K562 (cell line): ENCODE results near the gene CAPZA1. TPM values are rescaled to one million over a fixed set of nuclear protein-coding genes. Genes with fewer than 3 reads are reported as not detected.

Experiments
- ARID2 ChIP-seq: fragments of 450-650 bp; IDR thresholded peaks from 2 replicates; pipeline ENCODE4 v1.6.1; 2017; ENCODE audit warnings: antibody characterized with exemption, mild to moderate bottlenecking
- FOXP1 ChIP-seq: sonication (generic); formaldehyde crosslinking; IDR thresholded peaks from 2 replicates; pipeline ENCODE4 v1.8.0; 2022; ENCODE audit warnings: mild to moderate bottlenecking, missing genetic modification reagents
- ILF3 ChIP-seq: fragments of 450-650 bp; IDR thresholded peaks from 2 replicates; pipeline ENCODE4 v1.6.1; 2018; ENCODE audit warnings: antibody characterized with exemption, mild to moderate bottlenecking, moderate library complexity, borderline replicate concordance
- JUN ChIP-seq, 2 experiments: sonication (generic) in 1 of 2; formaldehyde crosslinking in 1 of 2; IDR thresholded peaks; 2 replicates each; pipeline versions ENCODE4 v1.6.1 to v1.8.0; 2012 to 2022; ENCODE audit warnings: borderline replicate concordance in 2 of 2, mild to moderate bottlenecking in 2 of 2, improper control_type of control experiment in 1 of 2, low read depth in 1 of 2, low read length in 1 of 2, missing genetic modification reagents in 1 of 2
- KDM5B ChIP-seq: fragments of 200-600 bp; sonication (generic); IDR thresholded peaks from 2 replicates; pipeline ENCODE4 v1.6.1; 2012; ENCODE audit warnings: low read depth, mild to moderate bottlenecking, moderate library complexity, low read length, control low read depth, inconsistent platforms; ENCODE audit not compliant: insufficient replicate concordance
- NFXL1 ChIP-seq: fragments of 450-650 bp; formaldehyde crosslinking; IDR thresholded peaks from 2 replicates; pipeline ENCODE4 v1.4.0; 2021; ENCODE audit warnings: mild to moderate bottlenecking
- NONO ChIP-seq, 2 experiments: fragments of 200-400 bp in 1 of 2; fragments of 450-650 bp in 1 of 2; formaldehyde crosslinking in 1 of 2; IDR thresholded peaks; 2 replicates each; pipeline ENCODE4 v1.6.1; 2017; ENCODE audit warnings: low read depth in 2 of 2, mild to moderate bottlenecking in 2 of 2, moderate library complexity in 2 of 2, low read length in 1 of 2
- NR2C2 ChIP-seq, 2 experiments: fragments of 200-800 bp in 1 of 2; sonication (Bioruptor generic) in 1 of 2; sonication (generic) in 1 of 2; formaldehyde crosslinking in 1 of 2; IDR thresholded peaks; 2 replicates each; pipeline versions ENCODE4 v1.6.1 to v1.8.0; 2016 to 2022; ENCODE audit warnings: mild to moderate bottlenecking in 1 of 2, missing compliant biosample characterization in 1 of 2, missing genetic modification characterization in 1 of 2, missing genetic modification reagents in 1 of 2
- OTX1 ChIP-seq: fragments of 450-650 bp; formaldehyde crosslinking; IDR thresholded peaks from 2 replicates; pipeline ENCODE4 v1.4.0; 2022; ENCODE audit warnings: mild to moderate bottlenecking
- PCBP1 ChIP-seq: fragments of 200-400 bp; formaldehyde crosslinking; IDR thresholded peaks from 2 replicates; pipeline ENCODE4 v1.6.1; 2018; ENCODE audit warnings: mild to moderate bottlenecking, low read depth, low read length; ENCODE audit not compliant: poor library complexity, severe bottlenecking
- RBM34 ChIP-seq: fragments of 200-400 bp; formaldehyde crosslinking; IDR thresholded peaks from 2 replicates; pipeline ENCODE4 v1.6.1; 2018; ENCODE audit warnings: low read length, borderline replicate concordance; ENCODE audit not compliant: insufficient read depth
- ZNF444 ChIP-seq: fragments of 250-450 bp; sonication (Bioruptor Pico); IDR thresholded peaks from 2 replicates; pipeline ENCODE4 v1.4.0; 2020; ENCODE audit warnings: mild to moderate bottlenecking, moderate library complexity
- polyA plus RNA-seq, 8 experiments: library from polyadenylated mRNA; depleted of rRNA in 4 of 8; stranded (reverse) in 5 of 8; unstranded in 3 of 8; fragments of >200 nt; fragmentation: Nextera tagmentation in 2 of 8; fragmentation: Illumina TruSeq in 1 of 8; extraction: Ambion mirVana in 2 of 8; extraction: Trizol in 1 of 8; gene quantifications; 2 replicates each; pipeline versions ENCODE4 v1.2.1 to v1.2.3, GENCODE V29; 2011 to 2014; ENCODE audit warnings: inconsistent platforms in 1 of 8, missing spikeins in 1 of 8
- total RNA-seq, 7 experiments: library from RNA; depleted of rRNA in 6 of 7; stranded (reverse); fragments of >200 nt in 6 of 7; fragmentation: Illumina TruSeq in 2 of 7; extraction: Trizol in 2 of 7; gene quantifications; 2 replicates each; pipeline versions ENCODE4 v1.2.1 to v1.2.3, GENCODE V29; 2011 to 2021; ENCODE audit warnings: low replicate concordance in 1 of 7
- TF ChIP-seq, protein P1 (sequence below): fragments of 450-650 bp; formaldehyde crosslinking; IDR thresholded peaks from 2 replicates; pipeline ENCODE4 v1.4.0; 2022; ENCODE audit warnings: missing genetic modification characterization
- TF ChIP-seq, protein P2 (sequence below), 3 experiments: fragments of 200-800 bp in 1 of 3; fragments of 250-450 bp in 1 of 3; fragments of 450-650 bp in 1 of 3; sonication (Bioruptor Pico) in 1 of 3; sonication (Bioruptor generic) in 1 of 3; formaldehyde crosslinking in 1 of 3; IDR thresholded peaks; 2 replicates each; pipeline versions ENCODE4 v1.6.1 to v1.8.0; 2016 to 2022; ENCODE audit warnings: mild to moderate bottlenecking in 2 of 3, missing genetic modification characterization in 2 of 3, missing compliant biosample characterization in 1 of 3, moderate library complexity in 1 of 3
- TF ChIP-seq, protein P3 (sequence below): sonication (generic); formaldehyde crosslinking; IDR thresholded peaks from 2 replicates; pipeline ENCODE4 v1.9.0; 2022; ENCODE audit warnings: mild to moderate bottlenecking, missing genetic modification reagents
- TF ChIP-seq, protein P4 (sequence below): fragments of 450-650 bp; formaldehyde crosslinking; conservative IDR thresholded peaks from 2 replicates; pipeline ENCODE4 v1.4.0; 2022; ENCODE audit warnings: mild to moderate bottlenecking, missing genetic modification characterization
- TF ChIP-seq, protein P5 (sequence below): fragments of 250-450 bp; sonication (Bioruptor Pico); IDR thresholded peaks from 2 replicates; pipeline ENCODE4 v1.8.0; 2022; ENCODE audit warnings: moderate library complexity, mild to moderate bottlenecking, inconsistent platforms

Gene CAPZA1
- total and polyA plus RNA-seq, 9 of the 15 experiments (the other 6 are each of a cell fraction or from before 2014, with no cell fraction given): 237 to 1,020 (median 306) TPM

DNA sequence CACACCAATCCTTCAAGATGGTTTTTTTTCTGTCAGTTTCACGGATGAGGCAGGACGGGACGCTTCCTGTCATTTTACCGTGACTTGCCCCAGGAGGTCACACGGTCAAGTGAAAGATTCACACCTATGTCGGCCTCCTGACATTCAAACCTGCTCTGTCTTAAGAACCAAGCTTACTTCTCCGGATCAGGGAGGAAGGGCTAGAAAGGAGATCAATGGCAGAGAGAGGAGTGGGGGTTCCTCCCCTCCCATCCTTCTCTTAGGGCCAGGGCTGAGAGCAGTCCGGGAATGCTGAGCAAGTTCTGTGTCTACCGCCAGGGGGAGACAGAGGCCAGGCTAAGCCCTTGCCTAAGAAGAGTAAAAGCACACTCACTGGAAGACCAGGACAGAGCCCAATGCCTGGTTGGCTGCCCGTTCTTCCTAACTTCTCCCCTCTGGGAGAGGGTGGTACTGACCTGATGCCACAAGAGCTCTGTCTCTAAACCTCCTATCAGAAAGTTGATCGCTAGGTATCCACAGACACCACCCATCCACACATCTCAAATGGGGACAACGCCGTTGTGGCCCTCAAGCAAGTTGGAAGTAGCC lies 96.6 kb downstream of the CAPZA1 start (continued):
- TF ChIP-seq ARID2: peak; percentile 93
- TF ChIP-seq NONO (IDR thresholded peaks at IDR 0.05; ENCODE audit: low read depth in 2 of 2, low read length in 1 of 2): no peak
- TF ChIP-seq NR2C2 (CRISPR knock-in tag; IDR thresholded peaks at IDR 0.05): peak; percentile 45; the same call in 1 of the 2 replicates
- no peak for TF ChIP-seq NR2C2 (tag; IDR thresholded peaks at IDR 0.05)
- TF ChIP-seq FOXP1 (CRISPR knock-in tag): 0 out of 2 replicates have a peak, but pooled peaks have one; percentile 35
- TF ChIP-seq ILF3: no peak
- no peak for TF ChIP-seq KDM5B
- TF ChIP-seq, protein P1, sequence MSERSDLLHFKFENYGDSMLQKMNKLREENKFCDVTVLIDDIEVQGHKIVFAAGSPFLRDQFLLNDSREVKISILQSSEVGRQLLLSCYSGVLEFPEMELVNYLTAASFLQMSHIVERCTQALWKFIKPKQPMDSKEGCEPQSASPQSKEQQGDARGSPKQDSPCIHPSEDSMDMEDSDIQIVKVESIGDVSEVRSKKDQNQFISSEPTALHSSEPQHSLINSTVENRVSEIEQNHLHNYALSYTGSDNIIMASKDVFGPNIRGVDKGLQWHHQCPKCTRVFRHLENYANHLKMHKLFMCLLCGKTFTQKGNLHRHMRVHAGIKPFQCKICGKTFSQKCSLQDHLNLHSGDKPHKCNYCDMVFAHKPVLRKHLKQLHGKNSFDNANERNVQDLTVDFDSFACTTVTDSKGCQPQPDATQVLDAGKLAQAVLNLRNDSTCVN (CRISPR knock-in tag): no peak
- TF ChIP-seq NFXL1 (CRISPR knock-in tag): no peak
- 0 out of 2 replicates have a peak, but pooled peaks have one; percentile 47 for TF ChIP-seq OTX1
- TF ChIP-seq, protein P2, sequence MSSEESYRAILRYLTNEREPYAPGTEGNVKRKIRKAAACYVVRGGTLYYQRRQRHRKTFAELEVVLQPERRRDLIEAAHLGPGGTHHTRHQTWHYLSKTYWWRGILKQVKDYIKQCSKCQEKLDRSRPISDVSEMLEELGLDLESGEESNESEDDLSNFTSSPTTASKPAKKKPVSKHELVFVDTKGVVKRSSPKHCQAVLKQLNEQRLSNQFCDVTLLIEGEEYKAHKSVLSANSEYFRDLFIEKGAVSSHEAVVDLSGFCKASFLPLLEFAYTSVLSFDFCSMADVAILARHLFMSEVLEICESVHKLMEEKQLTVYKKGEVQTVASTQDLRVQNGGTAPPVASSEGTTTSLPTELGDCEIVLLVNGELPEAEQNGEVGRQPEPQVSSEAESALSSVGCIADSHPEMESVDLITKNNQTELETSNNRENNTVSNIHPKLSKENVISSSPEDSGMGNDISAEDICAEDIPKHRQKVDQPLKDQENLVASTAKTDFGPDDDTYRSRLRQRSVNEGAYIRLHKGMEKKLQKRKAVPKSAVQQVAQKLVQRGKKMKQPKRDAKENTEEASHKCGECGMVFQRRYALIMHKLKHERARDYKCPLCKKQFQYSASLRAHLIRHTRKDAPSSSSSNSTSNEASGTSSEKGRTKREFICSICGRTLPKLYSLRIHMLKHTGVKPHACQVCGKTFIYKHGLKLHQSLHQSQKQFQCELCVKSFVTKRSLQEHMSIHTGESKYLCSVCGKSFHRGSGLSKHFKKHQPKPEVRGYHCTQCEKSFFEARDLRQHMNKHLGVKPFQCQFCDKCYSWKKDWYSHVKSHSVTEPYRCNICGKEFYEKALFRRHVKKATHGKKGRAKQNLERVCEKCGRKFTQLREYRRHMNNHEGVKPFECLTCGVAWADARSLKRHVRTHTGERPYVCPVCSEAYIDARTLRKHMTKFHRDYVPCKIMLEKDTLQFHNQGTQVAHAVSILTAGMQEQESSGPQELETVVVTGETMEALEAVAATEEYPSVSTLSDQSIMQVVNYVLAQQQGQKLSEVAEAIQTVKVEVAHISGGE (CRISPR knock-in tag; IDR thresholded peaks at IDR 0.05): no peak
- TF ChIP-seq ZNF444 (CRISPR knock-in tag): no peak
- peak; percentile 12; the same call in 1 of the 2 replicates for TF ChIP-seq JUN (IDR thresholded peaks at IDR 0.05; ENCODE audit: borderline replicate concordance, low read depth, low read length)
- 0 out of 2 replicates have a peak, but pooled peaks have one; percentile 62 for TF ChIP-seq JUN (CRISPR knock-in tag; IDR thresholded peaks at IDR 0.05; ENCODE audit: borderline replicate concordance)
- TF ChIP-seq, protein P3, sequence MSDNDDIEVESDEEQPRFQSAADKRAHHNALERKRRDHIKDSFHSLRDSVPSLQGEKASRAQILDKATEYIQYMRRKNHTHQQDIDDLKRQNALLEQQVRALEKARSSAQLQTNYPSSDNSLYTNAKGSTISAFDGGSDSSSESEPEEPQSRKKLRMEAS: 0 out of 2 replicates have a peak, but pooled peaks have one; percentile 30
- TF ChIP-seq PCBP1: no peak
- TF ChIP-seq, protein P4, sequence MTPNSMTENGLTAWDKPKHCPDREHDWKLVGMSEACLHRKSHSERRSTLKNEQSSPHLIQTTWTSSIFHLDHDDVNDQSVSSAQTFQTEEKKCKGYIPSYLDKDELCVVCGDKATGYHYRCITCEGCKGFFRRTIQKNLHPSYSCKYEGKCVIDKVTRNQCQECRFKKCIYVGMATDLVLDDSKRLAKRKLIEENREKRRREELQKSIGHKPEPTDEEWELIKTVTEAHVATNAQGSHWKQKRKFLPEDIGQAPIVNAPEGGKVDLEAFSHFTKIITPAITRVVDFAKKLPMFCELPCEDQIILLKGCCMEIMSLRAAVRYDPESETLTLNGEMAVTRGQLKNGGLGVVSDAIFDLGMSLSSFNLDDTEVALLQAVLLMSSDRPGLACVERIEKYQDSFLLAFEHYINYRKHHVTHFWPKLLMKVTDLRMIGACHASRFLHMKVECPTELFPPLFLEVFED (CRISPR knock-in tag): 0 out of 2 replicates have a peak, but pooled peaks have one; percentile 70
- TF ChIP-seq, protein P5, sequence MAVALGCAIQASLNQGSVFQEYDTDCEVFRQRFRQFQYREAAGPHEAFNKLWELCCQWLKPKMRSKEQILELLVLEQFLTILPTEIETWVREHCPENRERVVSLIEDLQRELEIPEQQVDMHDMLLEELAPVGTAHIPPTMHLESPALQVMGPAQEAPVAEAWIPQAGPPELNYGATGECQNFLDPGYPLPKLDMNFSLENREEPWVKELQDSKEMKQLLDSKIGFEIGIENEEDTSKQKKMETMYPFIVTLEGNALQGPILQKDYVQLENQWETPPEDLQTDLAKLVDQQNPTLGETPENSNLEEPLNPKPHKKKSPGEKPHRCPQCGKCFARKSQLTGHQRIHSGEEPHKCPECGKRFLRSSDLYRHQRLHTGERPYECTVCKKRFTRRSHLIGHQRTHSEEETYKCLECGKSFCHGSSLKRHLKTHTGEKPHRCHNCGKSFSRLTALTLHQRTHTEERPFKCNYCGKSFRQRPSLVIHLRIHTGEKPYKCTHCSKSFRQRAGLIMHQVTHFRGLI (CRISPR knock-in tag): 0 out of 2 replicates have a peak, but pooled peaks have one; percentile 9
- no peak for TF ChIP-seq RBM34
